ENCODE results near the gene SAMD4A. TPM values are rescaled to one million over a fixed set of nuclear protein-coding genes. Genes with fewer than 3 reads are reported as not detected.

Gene SAMD4A
- total RNA-seq, 2 experiments from 2014 or later: 0.06 to 1.0 TPM

DNA sequence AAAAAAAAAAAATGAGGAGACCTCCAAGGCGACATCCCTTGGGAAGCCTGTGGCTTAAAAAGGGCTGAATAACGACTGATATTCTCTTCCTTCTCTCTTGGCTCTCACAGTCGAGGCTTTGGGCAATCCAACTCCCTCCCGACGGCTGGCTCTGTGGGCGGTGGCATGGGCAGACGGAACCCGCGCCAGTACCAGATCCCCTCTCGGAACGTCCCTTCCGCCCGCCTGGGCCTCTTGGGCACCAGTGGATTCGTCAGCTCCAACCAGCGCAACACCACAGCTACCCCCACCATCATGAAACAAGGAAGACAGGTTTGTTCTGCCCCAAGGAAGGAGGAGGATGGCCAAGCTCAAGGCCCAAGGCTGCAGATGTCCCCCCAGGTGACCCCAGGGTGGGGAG is 207.9 kb downstream of the SAMD4A start:
- ChIA-PET CTCF (ENCODE audit: unreplicated experiment) (interaction anchor here (0.6 to 1.2 kb wide), 5 partner anchors 85 to 1916 kb away, joined by 3 to 4 read pairs (median 3); no protein-coding TSS in a partner anchor), POLR2A (interaction anchor here (0.7 kb wide), 3 partner anchors 112 to 195 kb away, joined by 3 to 5 read pairs (median 3); no protein-coding TSS in a partner anchor)
- no peaks in the 10 kb centered on the region for H3K36me3 ChIP-seq (ENCODE audit: insufficient read depth, low read length)
- TF ChIP-seq, protein P1, sequence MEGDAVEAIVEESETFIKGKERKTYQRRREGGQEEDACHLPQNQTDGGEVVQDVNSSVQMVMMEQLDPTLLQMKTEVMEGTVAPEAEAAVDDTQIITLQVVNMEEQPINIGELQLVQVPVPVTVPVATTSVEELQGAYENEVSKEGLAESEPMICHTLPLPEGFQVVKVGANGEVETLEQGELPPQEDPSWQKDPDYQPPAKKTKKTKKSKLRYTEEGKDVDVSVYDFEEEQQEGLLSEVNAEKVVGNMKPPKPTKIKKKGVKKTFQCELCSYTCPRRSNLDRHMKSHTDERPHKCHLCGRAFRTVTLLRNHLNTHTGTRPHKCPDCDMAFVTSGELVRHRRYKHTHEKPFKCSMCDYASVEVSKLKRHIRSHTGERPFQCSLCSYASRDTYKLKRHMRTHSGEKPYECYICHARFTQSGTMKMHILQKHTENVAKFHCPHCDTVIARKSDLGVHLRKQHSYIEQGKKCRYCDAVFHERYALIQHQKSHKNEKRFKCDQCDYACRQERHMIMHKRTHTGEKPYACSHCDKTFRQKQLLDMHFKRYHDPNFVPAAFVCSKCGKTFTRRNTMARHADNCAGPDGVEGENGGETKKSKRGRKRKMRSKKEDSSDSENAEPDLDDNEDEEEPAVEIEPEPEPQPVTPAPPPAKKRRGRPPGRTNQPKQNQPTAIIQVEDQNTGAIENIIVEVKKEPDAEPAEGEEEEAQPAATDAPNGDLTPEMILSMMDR (conservative IDR thresholded peaks at IDR 0.05; ENCODE audit: low read length): no peak
- no peak for TF ChIP-seq EZH2phosphoT487 (IDR thresholded peaks at IDR 0.05; ENCODE audit: borderline replicate concordance, low read depth, low read length)
- no TSS peak for BruUV-seq (replicated peaks)
- H4K20me1 ChIP-seq (ENCODE audit: insufficient read depth, low read length): peaks cover 10% of the 10 kb centered on the region; the same call in 1 of the 2 replicates
- no peaks in the 10 kb centered on the region for H3K9me2 ChIP-seq (ENCODE audit: insufficient read depth, low read length)
- H3K9me3 ChIP-seq (ENCODE audit: low read length): no peaks in the 10 kb centered on the region
- peaks cover 9% of the 10 kb centered on the region for H3K4me1 ChIP-seq (ENCODE audit: insufficient read depth, low read length, poor library complexity, severe bottlenecking)
- intact Hi-C loops (cut with micrococcal nuclease; ENCODE audit: unreplicated experiment): loop anchor here (1.0 to 10.0 kb wide), 2 partner anchors 211 to 410 kb away; no protein-coding TSS in a partner anchor
- H3K4me3 ChIP-seq (ENCODE audit: low read depth, low read length, poor library complexity, severe bottlenecking): no peak overlapping the region
- no peak overlapping the region for H3K4me2 ChIP-seq (ENCODE audit: low read length)
- no peak overlapping the region for H3K27ac ChIP-seq (ENCODE audit: low read depth, low read length, poor library complexity, severe bottlenecking)
- DNase-seq (ENCODE audit: low spot score): no peak
- H2AFZ ChIP-seq (ENCODE audit: low read length): no peak overlapping the region
- no peaks in the 10 kb centered on the region for H3K79me2 ChIP-seq (ENCODE audit: insufficient read depth, low read depth, low read length)

DNA sequence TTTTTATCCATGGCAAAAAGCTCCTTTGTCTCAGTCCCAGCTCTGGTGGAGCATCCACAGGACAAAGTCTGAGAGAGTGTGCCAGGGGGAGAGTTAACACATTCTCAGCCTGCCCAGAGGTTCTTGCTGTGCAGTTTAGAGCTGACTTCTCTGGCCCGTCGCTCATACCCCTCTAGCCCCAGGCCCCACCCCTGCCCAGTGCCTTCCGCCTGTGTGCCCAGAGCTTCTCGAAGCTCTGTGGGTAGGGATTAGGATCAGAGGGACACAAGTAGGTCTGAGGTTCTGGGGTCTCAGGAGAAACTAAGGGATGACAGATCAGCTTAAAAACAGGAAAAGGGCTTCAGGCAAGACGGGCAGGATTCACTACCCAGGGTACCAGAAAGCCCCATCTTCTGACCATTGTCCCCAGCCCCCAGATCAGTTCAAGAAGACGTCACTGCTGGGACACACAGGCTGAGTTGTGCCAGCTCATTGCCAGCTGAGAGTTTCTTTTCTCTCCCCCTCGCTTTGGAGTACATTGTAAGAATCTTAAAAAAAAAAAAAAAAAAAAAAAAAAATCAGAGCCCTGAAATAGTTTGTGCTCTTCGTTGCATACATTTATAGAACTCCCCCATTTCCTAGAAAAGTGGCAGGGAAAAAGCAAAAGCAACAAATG is 208.7 kb downstream of the SAMD4A start:
- no peak for DNase-seq (ENCODE audit: low spot score)
- ChIA-PET CTCF (ENCODE audit: unreplicated experiment) (interaction anchor here (1.1 to 1.2 kb wide), 2 partner anchors 10 to 211 kb away, joined by 3 to 4 read pairs; no protein-coding TSS in a partner anchor), POLR2A (interaction anchor here (0.6 kb wide), 3 partner anchors 51 to 1235 kb away, joined by 3 to 7 read pairs (median 3); no protein-coding TSS in a partner anchor)
- Histone ChIP-seq H3K4me2 (ENCODE audit: low read length) (no peak overlapping the region), H3K4me3 (ENCODE audit: low read depth, low read length, poor library complexity, severe bottlenecking) (no peak overlapping the region), H3K79me2 (ENCODE audit: insufficient read depth, low read depth, low read length) (no peaks in the 10 kb centered on the region), H3K9me2 (ENCODE audit: insufficient read depth, low read length) (no peaks in the 10 kb centered on the region), H3K36me3 (ENCODE audit: insufficient read depth, low read length) (no peaks in the 10 kb centered on the region), H2AFZ (ENCODE audit: low read length) (no peak overlapping the region), H3K27ac (ENCODE audit: low read depth, low read length, poor library complexity, severe bottlenecking) (no peak overlapping the region), H3K4me1 (ENCODE audit: insufficient read depth, low read length, poor library complexity, severe bottlenecking) (peaks cover 9% of the 10 kb centered on the region), H3K9me3 (ENCODE audit: low read length) (no peaks in the 10 kb centered on the region), H4K20me1 (ENCODE audit: insufficient read depth, low read length) (peaks cover 10% of the 10 kb centered on the region; the same call in 1 of the 2 replicates)
- TF ChIP-seq EZH2phosphoT487 (IDR thresholded peaks at IDR 0.05; ENCODE audit: borderline replicate concordance, low read depth, low read length): no peak
- TF ChIP-seq, protein P1 (conservative IDR thresholded peaks at IDR 0.05; ENCODE audit: low read length): no peak
- no TSS peak for BruUV-seq (replicated peaks)
- intact Hi-C loops (cut with micrococcal nuclease; ENCODE audit: unreplicated experiment): loop anchor here (10.0 kb wide), 1 partner anchor 411 kb away; no protein-coding TSS in a partner anchor
